Thymus (tissue), 11 donors: ENCODE data around the gene URB1. TPM values are rescaled to one million over a fixed set of nuclear protein-coding genes. Genes with fewer than 3 reads are reported as not detected.

Experiments
- DNase-seq, 9 donors: peaks; one replicate each; pipeline ENCODE4 v3.0.0-alpha.2; 2013; ENCODE audit warnings: low spot score in 9 of 9, low read depth in 6 of 9, missing footprints in 1 of 9
- H3K27ac ChIP-seq, 2 donors: one replicate each; pipeline ENCODE4 v1.5.1; 2013; ENCODE audit warnings: control low read depth in 1 of 2, low read depth in 1 of 2, low read length in 1 of 2, mild to moderate bottlenecking in 1 of 2, moderate library complexity in 1 of 2
- H3K27me3 ChIP-seq, 2 donors: one replicate each; pipeline ENCODE4 v1.5.1; 2013; ENCODE audit warnings: low read length in 1 of 2; ENCODE audit not compliant: control insufficient read depth in 2 of 2, insufficient read depth in 1 of 2
- H3K36me3 ChIP-seq, 2 donors: one replicate each; pipeline ENCODE4 v1.5.1; 2013; ENCODE audit warnings: low read length in 1 of 2, mild to moderate bottlenecking in 1 of 2, moderate library complexity in 1 of 2; ENCODE audit not compliant: control insufficient read depth in 2 of 2, insufficient read depth in 2 of 2
- H3K4me1 ChIP-seq, 2 donors: one replicate each; pipeline ENCODE4 v1.5.1; 2013; ENCODE audit warnings: low read length in 2 of 2; ENCODE audit not compliant: control insufficient read depth in 2 of 2, insufficient read depth in 2 of 2
- H3K4me3 ChIP-seq, 2 donors: one replicate each; pipeline ENCODE4 v1.5.1; 2013; ENCODE audit warnings: low read length in 2 of 2, control low read depth in 1 of 2, mild to moderate bottlenecking in 1 of 2
- H3K9me3 ChIP-seq, 2 donors: one replicate each; pipeline ENCODE4 v1.5.1; 2013; ENCODE audit warnings: low read length in 1 of 2, mild to moderate bottlenecking in 1 of 2; ENCODE audit not compliant: control insufficient read depth in 2 of 2, insufficient read depth in 1 of 2
- WGBS: extraction: QIAGEN DNeasy Blood & Tissue Kit; methylation state at CpG from one replicate; pipeline ENCODE4 v1.1.7; 2013; 5-methylcytosine and 5-hydroxymethylcytosine counted together
- polyA plus RNA-seq: library from polyadenylated mRNA; stranded (reverse); fragments of 200-250 nt; gene quantifications from one replicate; pipeline ENCODE4 v1.2.3, GENCODE V29; 2013
- total RNA-seq: library from RNA; stranded (reverse); fragments of 120-200 nt; gene quantifications from one replicate; pipeline ENCODE4 v1.2.4, GENCODE V29; 2013
- donor health status: healthy.

The URB1 gene
- total and polyA plus RNA-seq, 2 donors, result 4.2 to 4.7 TPM

- no peaks in the 10 kb centered on the region for H3K27me3 ChIP-seq
- WGBS, result 97% methylated on average over 1 of the region's 1 CpG
- peaks cover 45 to 56% of the 10 kb centered on the region in 2 donors for H3K36me3 ChIP-seq
- H3K4me3 ChIP-seq, result no peak overlapping the region
- H3K27ac ChIP-seq, result no peak overlapping the region
- DNase-seq, result no peak
- peaks cover 0 to 14% of the 10 kb centered on the region in 2 donors for H3K4me1 ChIP-seq
- H3K9me3 ChIP-seq, result no peaks in the 10 kb centered on the region
Observed at GRCh38 chr21:32367158-32367557, 25.7 kb downstream of the URB1 start.

GRCh38 chr21:32366191-32366590 is 26.6 kb downstream of the URB1 start:
- Histone ChIP-seq H3K9me3 (no peaks in the 10 kb centered on the region), H3K27ac (no peak overlapping the region), H3K36me3 (peaks cover 49 to 63% of the 10 kb centered on the region in 2 donors), H3K4me3 (no peak overlapping the region), H3K27me3 (no peaks in the 10 kb centered on the region), H3K4me1 (peaks cover 0 to 20% of the 10 kb centered on the region in 2 donors)
- DNase-seq, result no peak
- WGBS, result 96% methylated on average over 4 of the region's 4 CpGs

GRCh38 chr21:32364796-32365195 is 28.0 kb downstream of the URB1 start:
- no peak for DNase-seq
- Histone ChIP-seq H3K27ac (peak overlapping the region in 1 of 2 donors; percentile 69), H3K4me1 (peaks cover 0 to 29% of the 10 kb centered on the region in 2 donors), H3K4me3 (no peak overlapping the region), H3K36me3 (peaks cover 51 to 73% of the 10 kb centered on the region in 2 donors), H3K27me3 (no peaks in the 10 kb centered on the region), H3K9me3 (no peaks in the 10 kb centered on the region)
- WGBS, result 96% methylated on average over 4 of the region's 4 CpGs

GRCh38 chr21:32364387-32364786 is 28.4 kb downstream of the URB1 start:
- WGBS, result 83% methylated on average over 7 of the region's 7 CpGs
- peaks cover 0 to 33% of the 10 kb centered on the region in 2 donors for H3K4me1 ChIP-seq
- peak in 1 of 9 donors; percentile 18 for DNase-seq
- H3K27me3 ChIP-seq, result no peaks in the 10 kb centered on the region
- H3K9me3 ChIP-seq, result no peaks in the 10 kb centered on the region
- H3K27ac ChIP-seq, result peak overlapping the region in 1 of 2 donors; percentile 69
- no peak overlapping the region for H3K4me3 ChIP-seq
- H3K36me3 ChIP-seq, result peaks cover 55 to 77% of the 10 kb centered on the region in 2 donors

GRCh38 chr21:32360401-32360975 is 32.3 kb downstream of the URB1 start:
- WGBS, result 94% methylated on average over 5 of the region's 5 CpGs
- H3K4me3 ChIP-seq, result no peak overlapping the region
- peak; percentile 4 to 72 (median 35) for DNase-seq
- H3K27ac ChIP-seq, result peak overlapping the region in 1 of 2 donors; percentile 90
- H3K4me1 ChIP-seq, result peaks cover 0 to 33% of the 10 kb centered on the region in 2 donors
- H3K36me3 ChIP-seq, result peaks cover 66 to 76% of the 10 kb centered on the region in 2 donors
- no peaks in the 10 kb centered on the region for H3K9me3 ChIP-seq
- no peaks in the 10 kb centered on the region for H3K27me3 ChIP-seq

GRCh38 chr21:32359719-32360260 is 33.0 kb downstream of the URB1 start:
- no peak overlapping the region for H3K4me3 ChIP-seq
- no peaks in the 10 kb centered on the region for H3K27me3 ChIP-seq
- no peaks in the 10 kb centered on the region for H3K9me3 ChIP-seq
- H3K36me3 ChIP-seq, result peaks cover 71 to 74% of the 10 kb centered on the region in 2 donors
- DNase-seq, result peak in 1 of 9 donors; percentile 21
- H3K27ac ChIP-seq, result peak overlapping the region in 1 of 2 donors; percentile 90
- peaks cover 0 to 31% of the 10 kb centered on the region in 2 donors for H3K4me1 ChIP-seq
- WGBS, result 92% methylated on average over 7 of the region's 7 CpGs

- Histone ChIP-seq H3K4me3 (no peak overlapping the region), H3K27ac (no peak overlapping the region), H3K4me1 (peaks cover 0 to 19% of the 10 kb centered on the region in 2 donors), H3K36me3 (peaks cover 79 to 84% of the 10 kb centered on the region in 2 donors), H3K9me3 (no peaks in the 10 kb centered on the region), H3K27me3 (no peaks in the 10 kb centered on the region)
- 98% methylated on average over 1 of the region's 1 CpG for WGBS
- DNase-seq, result no peak
Observed at GRCh38 chr21:32356874-32357395, 35.9 kb downstream of the URB1 start.

- H3K27ac ChIP-seq, result no peak overlapping the region
Observed at GRCh38 chr21:32353002-32353711, 39.7 kb downstream of the URB1 start.

GRCh38 chr21:32352526-32352925 is 40.3 kb downstream of the URB1 start:
- H3K4me1 ChIP-seq, result no peaks in the 10 kb centered on the region
- peaks cover 76 to 80% of the 10 kb centered on the region in 2 donors for H3K36me3 ChIP-seq
- no peak overlapping the region for H3K4me3 ChIP-seq
- 96% methylated on average over 7 of the region's 7 CpGs for WGBS
- DNase-seq, result no peak
- H3K9me3 ChIP-seq, result no peaks in the 10 kb centered on the region
- no peaks in the 10 kb centered on the region for H3K27me3 ChIP-seq
- no peak overlapping the region for H3K27ac ChIP-seq

More at GRCh38 chr21:32353002-32353711, 39.7 kb downstream of the URB1 start:
- DNase-seq, result no peak
- Histone ChIP-seq H3K4me1 (no peaks in the 10 kb centered on the region), H3K36me3 (peaks cover 71 to 79% of the 10 kb centered on the region in 2 donors), H3K9me3 (no peaks in the 10 kb centered on the region), H3K4me3 (no peak overlapping the region), H3K27me3 (no peaks in the 10 kb centered on the region)
- WGBS, result 97% methylated on average over 8 of the region's 8 CpGs
